K562 (cell line): ENCODE results near the gene SLC19A2. TPM values are rescaled to one million over a fixed set of nuclear protein-coding genes. Genes with fewer than 3 reads are reported as not detected.

Experiments used
- ATAC-seq: fragments of 200-7000 bp; cut with Tn5 transposase; 3 replicates; pipeline ENCODE4 v1.9.1; 2020; ENCODE audit warnings: moderate library complexity
- Bru-seq: library from RNA; stranded (reverse); fragments of 400-500 nt; gene quantifications from one replicate; lab custom pipeline; 2021; lab: Mats Ljungman, UMichigan
- BruChase-seq, 2 experiments: library from RNA; stranded (reverse); fragments of 400-500 nt; gene quantifications; one replicate each; lab custom pipeline; 2021; lab: Mats Ljungman, UMichigan
- BruUV-seq: library from RNA; stranded (reverse); fragments of 400-500 nt; replicated peaks from 2 replicates; lab custom pipeline; 2021; lab: Mats Ljungman, UMichigan
- CTCF ChIA-PET: fragments of 300-600 bp; formaldehyde crosslinking; extraction: SDS; loops from one replicate; lab custom pipeline; 2021; ENCODE audit warnings: low intra/inter-chr PET ratio; lab: Yijun Ruan, JAX
- POLR2A ChIA-PET: fragments of 300-600, 350-650 bp; sonication (Branson Sonifier 250); formaldehyde crosslinking; extraction: SDS; loops from one replicate; lab custom pipeline; 2021; ENCODE audit warnings: antibody characterized with exemption, inconsistent platforms; lab: Yijun Ruan, JAX
- DNase-seq, 4 experiments: peaks; one replicate each; pipeline versions ENCODE4 v3.0.0 to v3.0.0-alpha.2; 2011 to 2018; ENCODE audit warnings: low spot score in 3 of 4, mixed read lengths in 3 of 4; ENCODE audit errors: extremely low read depth in 1 of 4
- FAIRE-seq: peaks from 2 replicates; lab custom pipeline; 2011; peaks lifted over from hg19 to GRCh38; lab: Jason Lieb, UNC
- H2AFZ ChIP-seq: 2 replicates; pipeline ENCODE4 v1.6.0; 2011; ENCODE audit warnings: low read depth, low read length, control low read depth, inconsistent platforms
- H3K27ac ChIP-seq: fragments of 200-600 bp; 3 replicates; pipeline ENCODE4 v1.8.0; 2011; ENCODE audit warnings: low read depth, mild to moderate bottlenecking, control low read depth, inconsistent platforms, low read length, moderate library complexity, mixed read lengths; ENCODE audit errors: extremely low read depth
- H3K27me3 ChIP-seq, 2 experiments: fragments of 300-600 bp in 1 of 2; 2 replicates in 1 of 2; 3 replicates in 1 of 2; pipeline versions ENCODE4 v1.6.0 to v1.8.0; 2011; ENCODE audit warnings: inconsistent platforms in 2 of 2, low read length in 2 of 2, mild to moderate bottlenecking in 1 of 2, mixed read lengths in 1 of 2, moderate library complexity in 1 of 2; ENCODE audit not compliant: control insufficient read depth in 2 of 2, insufficient read depth in 2 of 2
- H3K36me3 ChIP-seq: fragments of 300-600 bp; 3 replicates; pipeline ENCODE4 v1.8.0; 2011; ENCODE audit warnings: mild to moderate bottlenecking, low read length, inconsistent platforms; ENCODE audit not compliant: control insufficient read depth, insufficient read depth
- H3K4me1 ChIP-seq, 2 experiments: fragments of 200-600 bp in 1 of 2; replicated peaks in 1 of 2; 2 replicates in 1 of 2; 3 replicates in 1 of 2; pipeline versions ENCODE4 v1.5.1 to v1.8.0; 2011; ENCODE audit warnings: inconsistent platforms in 2 of 2, low read length in 2 of 2, mild to moderate bottlenecking in 1 of 2, mixed read lengths in 1 of 2, moderate library complexity in 1 of 2; ENCODE audit not compliant: control insufficient read depth in 2 of 2, insufficient read depth in 2 of 2
- H3K4me2 ChIP-seq: 2 replicates; pipeline ENCODE4 v1.6.1; 2011; ENCODE audit warnings: low read length, control low read depth, inconsistent platforms, mixed read lengths; ENCODE audit not compliant: insufficient read depth
- H3K4me3 ChIP-seq: fragments of 200-600 bp; sonication (generic), shearing (Covaris generic); 2 replicates; pipeline ENCODE4 v1.5.1; 2016; ENCODE audit warnings: control low read depth, inconsistent platforms
- H3K79me2 ChIP-seq: fragments of 200-600 bp; 3 replicates; pipeline ENCODE4 v1.8.0; 2011; ENCODE audit warnings: low read length, inconsistent platforms; ENCODE audit not compliant: control insufficient read depth, insufficient read depth
- H3K9ac ChIP-seq, 2 experiments: 2 replicates each; pipeline versions ENCODE4 v1.6.0 to v1.6.1; 2011; ENCODE audit warnings: low read depth in 2 of 2, low read length in 2 of 2, control low read depth in 1 of 2, inconsistent platforms in 1 of 2, mild to moderate bottlenecking in 1 of 2, mixed read lengths in 1 of 2; ENCODE audit not compliant: insufficient read depth in 1 of 2
- H3K9me1 ChIP-seq: one replicate; pipeline ENCODE4 v1.6.0; 2011; ENCODE audit warnings: inconsistent platforms, mild to moderate bottlenecking, low read length, moderate library complexity; ENCODE audit not compliant: control insufficient read depth, insufficient read depth
- H3K9me3 ChIP-seq: replicated peaks from 2 replicates; pipeline ENCODE4 v1.5.1; 2011; ENCODE audit warnings: low read depth, low read length, inconsistent platforms; ENCODE audit not compliant: control insufficient read depth, insufficient read depth
- H4K20me1 ChIP-seq: replicated peaks from 2 replicates; pipeline ENCODE4 v1.6.1; 2011; ENCODE audit warnings: low read length, inconsistent platforms, mixed read lengths; ENCODE audit not compliant: control insufficient read depth, insufficient read depth
- CHD2 ChIP-seq: IDR thresholded peaks from 2 replicates; pipeline ENCODE4 v1.6.1; 2011; ENCODE audit warnings: low read depth, low read length
- CREB3L1 ChIP-seq: fragments of 450-650 bp; IDR thresholded peaks from 2 replicates; pipeline ENCODE4 v1.6.1; 2014; ENCODE audit warnings: low read depth, mild to moderate bottlenecking, moderate library complexity, borderline replicate concordance
- ELF4 ChIP-seq: fragments of 450-650 bp; formaldehyde crosslinking; IDR thresholded peaks from 2 replicates; pipeline ENCODE4 v1.4.0; 2022; ENCODE audit warnings: missing genetic modification characterization
- FOXJ3 ChIP-seq: sonication (generic); formaldehyde crosslinking; IDR thresholded peaks from 2 replicates; pipeline ENCODE4 v1.4.0; 2020; ENCODE audit warnings: mild to moderate bottlenecking, missing genetic modification reagents
- HDGF ChIP-seq: fragments of 450-650 bp; IDR thresholded peaks from 2 replicates; pipeline ENCODE4 v1.6.1; 2016
- TBP ChIP-seq: optimal IDR thresholded peaks from 2 replicates; pipeline ENCODE3; 2011; ENCODE audit warnings: low read depth, low read length, improper control_type of control experiment
- TEAD1 ChIP-seq, 2 experiments: fragments of 450-650 bp in 1 of 2; sonication (generic) in 1 of 2; formaldehyde crosslinking; IDR thresholded peaks; 2 replicates each; pipeline versions ENCODE4 v1.4.0 to v1.8.0; 2020 to 2022; ENCODE audit warnings: mild to moderate bottlenecking in 2 of 2, missing genetic modification reagents in 1 of 2
- ZBED1 ChIP-seq: IDR thresholded peaks from 2 replicates; pipeline ENCODE4 v1.6.1; 2014
- ZNF274 ChIP-seq: IDR thresholded peaks from 2 replicates; pipeline ENCODE4 v1.6.1; 2011; ENCODE audit warnings: low read depth, mild to moderate bottlenecking, low read length, moderate library complexity, borderline replicate concordance
- ZNF778 ChIP-seq: fragments of 450-650 bp; formaldehyde crosslinking; IDR thresholded peaks from 2 replicates; pipeline ENCODE4 v1.4.0; 2020; ENCODE audit warnings: mild to moderate bottlenecking, moderate library complexity
- ZNF79 ChIP-seq: fragments of 250-450 bp; sonication (Bioruptor Pico); IDR thresholded peaks from 2 replicates; pipeline ENCODE4 v1.4.0; 2020; ENCODE audit warnings: low read depth, mild to moderate bottlenecking, moderate library complexity
- WGBS: fragments of 100-300 bp; shearing (Covaris generic); methylation state at CpG from one replicate; pipeline ENCODE4 v1.1.6; 2016; ENCODE audit warnings: low coverage, mixed read lengths; ENCODE audit not compliant: insufficient coverage; ENCODE audit errors: missing lambda C conversion rate; 5-methylcytosine and 5-hydroxymethylcytosine counted together
- in situ Hi-C: fragments of 300-500 bp; cut with MboI; formaldehyde crosslinking; loops from 4 replicates; pipeline ENCODE4 v1.15.0; 2018; ENCODE audit warnings: inconsistent platforms, mixed read lengths
- intact Hi-C: fragments of 100-400 bp; cut with micrococcal nuclease; formaldehyde crosslinking; loops from 2 replicates; pipeline ENCODE4 v1.14.2; 2022
- long read RNA-seq, 3 experiments: library from polyadenylated mRNA in 2 of 3; library from RNA in 1 of 3; unstranded in 2 of 3; stranded (forward) in 1 of 3; transcript quantifications; one replicate each; pipeline ENCODE4 v2.0.0, GENCODE V29; 2019 to 2022
- polyA minus RNA-seq, 3 experiments: library from RNA; depleted of rRNA, polyadenylated mRNA; stranded (reverse); fragments of >200 nt; gene quantifications; 2 replicates each; pipeline ENCODE4 v1.2.3, GENCODE V29; 2011
- polyA plus RNA-seq, 8 experiments: library from polyadenylated mRNA; depleted of rRNA in 4 of 8; stranded (reverse) in 5 of 8; unstranded in 3 of 8; fragments of >200 nt; fragmentation: Nextera tagmentation in 2 of 8; fragmentation: Illumina TruSeq in 1 of 8; extraction: Ambion mirVana in 2 of 8; extraction: Trizol in 1 of 8; gene quantifications; 2 replicates each; pipeline versions ENCODE4 v1.2.1 to v1.2.3, GENCODE V29; 2011 to 2014; ENCODE audit warnings: inconsistent platforms in 1 of 8, missing spikeins in 1 of 8
- total RNA-seq, 7 experiments: library from RNA; depleted of rRNA in 6 of 7; stranded (reverse); fragments of >200 nt in 6 of 7; fragmentation: Illumina TruSeq in 2 of 7; extraction: Trizol in 2 of 7; gene quantifications; 2 replicates each; pipeline versions ENCODE4 v1.2.1 to v1.2.3, GENCODE V29; 2011 to 2021; ENCODE audit warnings: low replicate concordance in 1 of 7
- TF ChIP-seq, protein P1 (sequence below): sonication (generic); formaldehyde crosslinking; IDR thresholded peaks from 2 replicates; pipeline ENCODE4 v1.8.1; 2023; ENCODE audit warnings: mild to moderate bottlenecking, missing genetic modification reagents, moderate library complexity

SLC19A2 gene
- total RNA-seq (2011; cell fraction: chromatin; rRNA removed; ENCODE audit: low replicate concordance) = 42.9 and 68.7 TPM in 2 replicates
- 38.0 and 48.8 TPM in 2 replicates for total RNA-seq (2011; cell fraction: nucleolus; rRNA removed)
- total RNA-seq (2011; cell fraction: nucleoplasm; rRNA removed) = 58.8 and 72.3 TPM in 2 replicates
- total RNA-seq (2014; rRNA removed) (14.4 and 18.4 TPM in 2 replicates), total RNA-seq (2014; rRNA removed; fragmentation: Illumina TruSeq; extraction: Trizol) (28.9 and 30.9 TPM in 2 replicates), total RNA-seq (2015; rRNA removed; fragmentation: Illumina TruSeq; extraction: Trizol) (17.9 and 19.5 TPM in 2 replicates), total RNA-seq (2021) (18.0 TPM in 2 replicates), polyA plus RNA-seq (2011; rRNA removed) (37.9 and 42.8 TPM in 2 replicates), polyA plus RNA-seq (2014; fragmentation: Illumina TruSeq; extraction: Trizol) (17.6 and 20.0 TPM in 2 replicates), polyA plus RNA-seq (2014; fragmentation: Nextera tagmentation; extraction: Ambion mirVana) (1 to 10 TPM; 7.4 to 8.9 TPM), polyA plus RNA-seq (2014; rRNA removed) (19.2 and 19.4 TPM in 2 replicates), polyA minus RNA-seq (2011; rRNA and poly(A)+ RNA removed) (47.3 and 49.6 TPM in 2 replicates), Bru-seq, nascent RNA (percentile 94 among the genes with signal in this experiment), BruChase-seq, experiment 1, labeled RNA remaining after a 2-hour chase (percentile 94 among the genes with signal in this experiment), BruChase-seq, experiment 2, labeled RNA remaining after a 6-hour chase (percentile 94 among the genes with signal in this experiment)
- 24.1 and 28.5 TPM in 2 replicates for polyA plus RNA-seq (2011; cell fraction: cytosol; rRNA removed)
- polyA plus RNA-seq (2011; cell fraction: nucleus; rRNA removed) = 31.4 and 36.6 TPM in 2 replicates
- polyA plus RNA-seq (2012) = 9.8 TPM in 2 replicates
- polyA minus RNA-seq (2011; cell fraction: cytosol; rRNA and poly(A)+ RNA removed) = 15.4 and 19.0 TPM in 2 replicates
- polyA minus RNA-seq (2011; cell fraction: nucleus; rRNA and poly(A)+ RNA removed) = 24.2 and 32.8 TPM in 2 replicates
- long read RNA-seq, experiment 1, transcript SLC19A2-201 (6 exons, 3,671 nt) = major isoform, 43 of 88 reads
- long read RNA-seq, experiment 1, partial matches to known transcripts = 34 of 88 reads
- long read RNA-seq, experiment 1, other reads (novel, unspliced or antisense) = 6 of 88 reads
- long read RNA-seq, experiment 2, partial matches to known transcripts = 0 of 14 reads
- long read RNA-seq, experiment 2, other reads (novel, unspliced or antisense) = 11 of 14 reads
- long read RNA-seq, experiment 3, partial matches to known transcripts = 0 of 4 reads
- long read RNA-seq, experiment 3, other reads (novel, unspliced or antisense) = 2 of 4 reads

DNA sequence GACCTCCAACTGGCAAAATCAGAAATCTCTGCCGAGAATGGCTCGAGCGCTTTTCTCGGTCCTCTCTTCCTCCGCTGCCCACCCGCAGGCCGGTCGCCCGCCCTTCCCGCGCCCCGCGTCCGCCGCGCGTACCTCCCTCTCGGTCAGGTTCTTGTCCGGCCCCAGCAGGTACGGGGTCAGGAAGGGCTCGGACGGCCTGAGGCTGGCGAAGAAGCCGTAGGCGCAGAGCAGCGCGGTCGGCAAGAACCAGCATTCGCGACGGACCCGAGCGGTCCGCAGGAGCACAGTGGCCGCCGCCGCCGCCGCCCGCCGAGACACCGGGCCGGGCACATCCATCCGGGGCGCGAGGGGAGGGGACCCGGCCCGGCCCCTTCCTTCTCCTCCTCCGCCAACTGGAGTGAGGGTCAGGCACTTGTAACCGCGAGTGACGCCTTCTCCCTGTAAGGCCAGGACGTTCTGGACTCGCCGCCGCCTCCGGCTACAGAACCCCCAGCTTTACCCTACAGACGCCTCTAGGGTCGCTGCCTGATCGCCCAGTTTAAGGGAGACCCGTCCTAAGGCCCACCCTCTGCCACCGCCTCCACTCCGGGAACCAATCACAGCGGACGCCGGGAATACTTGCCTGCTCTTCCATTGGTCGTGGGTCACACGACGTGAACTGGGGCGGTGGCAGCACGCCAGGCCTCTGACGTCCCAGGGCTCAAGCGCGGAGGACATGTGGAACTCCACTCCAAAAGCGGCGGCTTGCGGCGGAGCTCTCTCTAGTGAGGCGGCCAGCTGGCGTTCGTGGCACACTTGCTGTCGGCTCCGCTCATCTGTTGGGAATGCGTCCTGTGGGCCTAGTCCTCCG is at the start of gene SLC19A2:
SLC19A2 (minus strand) TSS at position 514 of the 850 bp plus-strand sequence; CDS start at position 336, 178 bp downstream.
- under 1% methylated on average over 81 of the region's 85 CpGs for WGBS
- Histone ChIP-seq H3K9me3 (no peaks in the 10 kb centered on the region), H3K4me3 (peak within 1 kb of the TSS; percentile 79), H3K36me3 (peaks cover 8% of the 10 kb centered on the region; the same call in 2 of the 3 replicates), H3K9me1 (no peaks in the 10 kb centered on the region), H3K4me1 (peaks cover 13 to 23% of the 10 kb centered on the region in 2 experiments; a peak in 4 of 5 replicates), H4K20me1 (no peaks in the 10 kb centered on the region), H3K79me2 (peaks cover 61% of the 10 kb centered on the region), H3K27me3 (no peaks in the 10 kb centered on the region), H3K27ac (peak within 1 kb of the TSS; percentile 89), H3K4me2 (peak within 1 kb of the TSS; percentile 94), H2AFZ (peak within 1 kb of the TSS; percentile 92), H3K9ac (peak within 1 kb of the TSS; percentile 83 to 91)
- no TSS peak for BruUV-seq
- ChIA-PET POLR2A (interaction anchor here (0.6 to 1.3 kb wide), 11 partner anchors 9 to 373 kb away, joined by 3 to 9 read pairs (median 3); no protein-coding TSS in a partner anchor), CTCF (no interaction called here)
- peak; percentile 100 for DNase-seq
- peak; percentile 96 for FAIRE-seq
- intact Hi-C loops (loop anchor here (2.0 to 5.0 kb wide), 4 partner anchors 62 to 407 kb away; partner anchors contain the start of gene SCYL3), in situ Hi-C loops (no loop called here)
- peak; percentile 95 for ATAC-seq
- TF ChIP-seq CREB3L1 = peak; percentile 86
- TF ChIP-seq, protein P1, sequence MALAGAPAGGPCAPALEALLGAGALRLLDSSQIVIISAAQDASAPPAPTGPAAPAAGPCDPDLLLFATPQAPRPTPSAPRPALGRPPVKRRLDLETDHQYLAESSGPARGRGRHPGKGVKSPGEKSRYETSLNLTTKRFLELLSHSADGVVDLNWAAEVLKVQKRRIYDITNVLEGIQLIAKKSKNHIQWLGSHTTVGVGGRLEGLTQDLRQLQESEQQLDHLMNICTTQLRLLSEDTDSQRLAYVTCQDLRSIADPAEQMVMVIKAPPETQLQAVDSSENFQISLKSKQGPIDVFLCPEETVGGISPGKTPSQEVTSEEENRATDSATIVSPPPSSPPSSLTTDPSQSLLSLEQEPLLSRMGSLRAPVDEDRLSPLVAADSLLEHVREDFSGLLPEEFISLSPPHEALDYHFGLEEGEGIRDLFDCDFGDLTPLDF (CRISPR knock-in tag) = peak; percentile 71; the same call in 1 of the 2 replicates
- no peak for TF ChIP-seq ZNF274
- no peak for TF ChIP-seq HDGF
- peak; percentile 98 for TF ChIP-seq TBP
- TF ChIP-seq CHD2 = peak; percentile 37; the same call in 1 of the 2 replicates
- 0 out of 2 replicates have a peak, but pooled peaks have one; percentile 69 for TF ChIP-seq ZBED1
- TF ChIP-seq ELF4 = no peak
- TF ChIP-seq ZNF79 (CRISPR knock-in tag) = no peak
- TF ChIP-seq TEAD1 (CRISPR knock-in tag; IDR thresholded peaks at IDR 0.05) = peak in 1 of 2 experiments; percentile 88; a peak in 1 of 4 replicates
- no peak for TF ChIP-seq FOXJ3 (CRISPR knock-in tag)
- no peak for TF ChIP-seq ZNF778 (CRISPR knock-in tag)
